Parathyroid adenoma (tissue), 2 donors: ENCODE results near the gene HJV.

Experiments
- H2AFZ ChIP-seq: fragments of 300-600 bp; sonication (generic); one replicate; pipeline ENCODE4 v1.7.0; 2017; ENCODE audit warnings: antibody characterized with exemption, mild to moderate bottlenecking
- H3K27ac ChIP-seq: fragments of 300-600 bp; sonication (generic); one replicate; pipeline ENCODE4 v1.7.0; 2017
- H3K27me3 ChIP-seq: fragments of 300-600 bp; sonication (generic); one replicate; pipeline ENCODE4 v1.7.0; 2017; ENCODE audit warnings: low read length; ENCODE audit not compliant: control insufficient read depth, insufficient read depth
- H3K36me3 ChIP-seq: fragments of 300-600 bp; sonication (generic); one replicate; pipeline ENCODE4 v1.7.0; 2017; ENCODE audit warnings: low read length; ENCODE audit not compliant: control insufficient read depth, insufficient read depth
- H3K4me1 ChIP-seq: fragments of 300-600 bp; sonication (generic); one replicate; pipeline ENCODE4 v1.7.0; 2017; ENCODE audit warnings: control low read depth
- H3K4me2 ChIP-seq: fragments of 300-600 bp; sonication (generic); one replicate; pipeline ENCODE4 v1.7.0; 2017; ENCODE audit warnings: low read length
- H3K4me3 ChIP-seq: fragments of 300-600 bp; sonication (generic); one replicate; pipeline ENCODE4 v1.7.0; 2017; ENCODE audit warnings: low read depth, low read length
- H3K79me2 ChIP-seq: fragments of 300-600 bp; sonication (generic); one replicate; pipeline ENCODE4 v1.7.0; 2017; ENCODE audit warnings: control low read depth
- H3K9ac ChIP-seq: fragments of 300-600 bp; sonication (generic); one replicate; pipeline ENCODE4 v1.7.0; 2017; ENCODE audit warnings: mild to moderate bottlenecking
- H3K9me3 ChIP-seq: fragments of 300-600 bp; sonication (generic); one replicate; pipeline ENCODE4 v1.7.0; 2017; ENCODE audit warnings: low read length; ENCODE audit not compliant: control insufficient read depth
- CTCF ChIP-seq: fragments of 300-600 bp; sonication (generic); IDR thresholded peaks from one replicate; pipeline ENCODE4 v1.7.0; 2017; ENCODE audit warnings: antibody characterized with exemption, mild to moderate bottlenecking
- donor health status: primary hyperparathyroidism.

The HJV gene

GRCh38 chr1:145992502-145992936, 29.0 kb downstream of the HJV start:
- Histone ChIP-seq H3K27ac (peak overlapping the region; percentile 100), H2AFZ (no peak overlapping the region), H3K4me3 (peak overlapping the region; percentile 100), H3K4me2 (peak overlapping the region; percentile 72), H3K36me3 (peaks cover 45% of the 10 kb centered on the region), H3K27me3 (no peaks in the 10 kb centered on the region), H3K79me2 (peaks cover 34% of the 10 kb centered on the region), H3K9me3 (peaks cover 9% of the 10 kb centered on the region), H3K4me1 (peaks cover 8% of the 10 kb centered on the region), H3K9ac (peak overlapping the region; percentile 99)
- TF ChIP-seq CTCF = no peak

GRCh38 chr1:145991735-145992412, 29.7 kb downstream of the HJV start:
- H3K9me3 ChIP-seq = peaks cover 9% of the 10 kb centered on the region
- H3K27me3 ChIP-seq = no peaks in the 10 kb centered on the region
- H3K4me2 ChIP-seq = peak overlapping the region; percentile 72
- H3K27ac ChIP-seq = peak overlapping the region; percentile 100
- no peak overlapping the region for H2AFZ ChIP-seq
- peaks cover 45% of the 10 kb centered on the region for H3K36me3 ChIP-seq
- H3K79me2 ChIP-seq = peaks cover 28% of the 10 kb centered on the region
- H3K9ac ChIP-seq = peak overlapping the region; percentile 99
- peaks cover 9% of the 10 kb centered on the region for H3K4me1 ChIP-seq
- TF ChIP-seq CTCF = no peak
- peak overlapping the region; percentile 100 for H3K4me3 ChIP-seq

GRCh38 chr1:145990249-145990855, 31.2 kb downstream of the HJV start:
- H3K79me2 ChIP-seq = peaks cover 19% of the 10 kb centered on the region
- H3K9ac ChIP-seq = no peak overlapping the region
- H3K4me1 ChIP-seq = peaks cover 18% of the 10 kb centered on the region
- TF ChIP-seq CTCF = no peak
- peaks cover 5% of the 10 kb centered on the region for H3K9me3 ChIP-seq
- peak overlapping the region; percentile 72 for H3K4me2 ChIP-seq
- peaks cover 35% of the 10 kb centered on the region for H3K36me3 ChIP-seq
- H3K4me3 ChIP-seq = peak overlapping the region; percentile 100
- no peak overlapping the region for H2AFZ ChIP-seq
- H3K27me3 ChIP-seq = no peaks in the 10 kb centered on the region
- H3K27ac ChIP-seq = peak overlapping the region; percentile 100

GRCh38 chr1:145988773-145989172, 32.8 kb downstream of the HJV start:
- Histone ChIP-seq H2AFZ (no peak overlapping the region), H3K27ac (peak overlapping the region; percentile 100), H3K27me3 (no peaks in the 10 kb centered on the region), H3K4me1 (peaks cover 31% of the 10 kb centered on the region), H3K9me3 (no peaks in the 10 kb centered on the region), H3K79me2 (peaks cover 3% of the 10 kb centered on the region), H3K9ac (no peak overlapping the region), H3K4me2 (no peak overlapping the region), H3K36me3 (peaks cover 20% of the 10 kb centered on the region), H3K4me3 (no peak overlapping the region)
- no peak for TF ChIP-seq CTCF
